ENCODE measurements around the gene PRKG1. TPM values are rescaled to one million over a fixed set of nuclear protein-coding genes. Genes with fewer than 3 reads are reported as not detected.

The PRKG1 gene
- total RNA-seq, 1 donor from 2014 or later: 0.17 TPM

- H3K4me3 ChIP-seq (ENCODE audit: low read depth, low read length): no peak overlapping the region
- DNase-seq (ENCODE audit: low read depth): no peak
- TF ChIP-seq CTCF (conservative IDR thresholded peaks at IDR 0.05; ENCODE audit: low read depth, low read length): no peak
These were observed 543.4 kb downstream of the PRKG1 start for GRCh38 chr10:51617576-51618235.

GRCh38 chr10:51619365-51619764 lies 545.1 kb downstream of the PRKG1 start:
- H3K4me3 ChIP-seq (ENCODE audit: low read depth, low read length): no peak overlapping the region
- TF ChIP-seq CTCF (conservative IDR thresholded peaks at IDR 0.05; ENCODE audit: low read depth, low read length): no peak

GRCh38 chr10:51620131-51620530 lies 545.8 kb downstream of the PRKG1 start:
- DNase-seq (ENCODE audit: low read depth): no peak
- H3K4me3 ChIP-seq (ENCODE audit: low read depth, low read length): no peak overlapping the region
- TF ChIP-seq CTCF (conservative IDR thresholded peaks at IDR 0.05; ENCODE audit: low read depth, low read length): no peak

More at GRCh38 chr10:51619365-51619764, 545.1 kb downstream of the PRKG1 start:
- no peak for DNase-seq (ENCODE audit: low read depth)

- no peak overlapping the region for H3K4me3 ChIP-seq (ENCODE audit: low read depth, low read length)
- DNase-seq (ENCODE audit: low read depth): no peak
- no peak for TF ChIP-seq CTCF (conservative IDR thresholded peaks at IDR 0.05; ENCODE audit: low read depth, low read length)
These were observed 549.7 kb downstream of the PRKG1 start for GRCh38 chr10:51624013-51624412.

- TF ChIP-seq CTCF (conservative IDR thresholded peaks at IDR 0.05; ENCODE audit: low read depth, low read length): no peak
- DNase-seq (ENCODE audit: low read depth): no peak
- H3K4me3 ChIP-seq (ENCODE audit: low read depth, low read length): no peak overlapping the region
These were observed 555.8 kb downstream of the PRKG1 start for GRCh38 chr10:51629934-51630639.

GRCh38 chr10:51630640-51631005 lies 556.3 kb downstream of the PRKG1 start:
- H3K4me3 ChIP-seq (ENCODE audit: low read depth, low read length): no peak overlapping the region
- no peak for TF ChIP-seq CTCF (conservative IDR thresholded peaks at IDR 0.05; ENCODE audit: low read depth, low read length)
- DNase-seq (ENCODE audit: low read depth): no peak

- no peak overlapping the region for H3K4me3 ChIP-seq (ENCODE audit: low read depth, low read length)
- DNase-seq (ENCODE audit: low read depth): no peak
- TF ChIP-seq CTCF (conservative IDR thresholded peaks at IDR 0.05; ENCODE audit: low read depth, low read length): no peak
These were observed 561.1 kb downstream of the PRKG1 start for GRCh38 chr10:51635436-51635835.

All from epithelial cell of proximal tubule (primary cell).